ENCODE measurements around the gene MFSD8.
"Not testable (repeated sequence)": the region's sequence is repeated elsewhere in the genome, so short reads cannot be mapped to it uniquely, and the experiment has no call there.

The MFSD8 gene, protein sequence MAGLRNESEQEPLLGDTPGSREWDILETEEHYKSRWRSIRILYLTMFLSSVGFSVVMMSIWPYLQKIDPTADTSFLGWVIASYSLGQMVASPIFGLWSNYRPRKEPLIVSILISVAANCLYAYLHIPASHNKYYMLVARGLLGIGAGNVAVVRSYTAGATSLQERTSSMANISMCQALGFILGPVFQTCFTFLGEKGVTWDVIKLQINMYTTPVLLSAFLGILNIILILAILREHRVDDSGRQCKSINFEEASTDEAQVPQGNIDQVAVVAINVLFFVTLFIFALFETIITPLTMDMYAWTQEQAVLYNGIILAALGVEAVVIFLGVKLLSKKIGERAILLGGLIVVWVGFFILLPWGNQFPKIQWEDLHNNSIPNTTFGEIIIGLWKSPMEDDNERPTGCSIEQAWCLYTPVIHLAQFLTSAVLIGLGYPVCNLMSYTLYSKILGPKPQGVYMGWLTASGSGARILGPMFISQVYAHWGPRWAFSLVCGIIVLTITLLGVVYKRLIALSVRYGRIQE

DNA sequence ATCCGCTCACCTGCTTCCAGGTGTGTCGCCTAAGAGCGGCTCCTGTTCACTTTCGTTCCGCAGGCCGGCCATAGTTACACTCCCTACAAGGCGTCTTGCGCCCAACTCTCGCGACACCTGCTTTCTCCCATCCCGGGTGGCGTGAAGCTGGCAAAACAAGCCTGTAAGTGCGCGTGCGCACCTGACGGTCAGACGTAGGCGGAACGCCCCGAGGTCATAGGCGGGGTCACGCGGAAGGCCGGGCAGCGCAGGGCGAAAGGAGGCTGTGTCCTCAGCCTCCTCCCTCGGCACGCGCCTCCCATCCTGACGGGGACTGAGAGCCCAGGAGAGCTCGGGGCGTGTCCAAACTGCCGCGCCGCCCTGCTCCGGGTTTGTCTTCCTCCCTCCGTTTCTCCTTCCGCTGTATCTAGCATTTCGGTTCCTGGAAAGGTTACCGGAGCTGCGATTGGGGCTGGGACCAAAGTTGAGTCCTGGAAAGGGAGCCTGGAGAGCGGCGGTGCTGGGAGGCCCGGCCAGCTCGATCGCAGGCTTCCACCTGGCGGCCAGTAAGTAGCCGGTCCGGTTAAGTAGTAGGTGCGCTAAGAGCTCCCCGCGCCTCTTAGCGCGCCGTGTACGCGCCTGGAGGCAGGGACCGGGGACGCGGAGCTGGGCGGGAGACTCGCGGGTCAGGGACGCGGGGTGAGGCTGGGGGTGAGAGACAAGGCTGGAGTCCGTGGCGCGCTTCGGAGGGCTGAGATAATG, at the start of gene MFSD8, which contains the start of gene ABHD18:
TSS of gene MFSD8 (minus strand) at position 112 of the 741 bp plus-strand sequence. CDS start at position 72, 40 bp downstream.
TSS of gene ABHD18 (plus strand) at position 345 of the 741 bp plus-strand sequence. CDS start 17,550 bp downstream, outside the sequence.
- peak; percentile 69 for DNase-seq

DNA sequence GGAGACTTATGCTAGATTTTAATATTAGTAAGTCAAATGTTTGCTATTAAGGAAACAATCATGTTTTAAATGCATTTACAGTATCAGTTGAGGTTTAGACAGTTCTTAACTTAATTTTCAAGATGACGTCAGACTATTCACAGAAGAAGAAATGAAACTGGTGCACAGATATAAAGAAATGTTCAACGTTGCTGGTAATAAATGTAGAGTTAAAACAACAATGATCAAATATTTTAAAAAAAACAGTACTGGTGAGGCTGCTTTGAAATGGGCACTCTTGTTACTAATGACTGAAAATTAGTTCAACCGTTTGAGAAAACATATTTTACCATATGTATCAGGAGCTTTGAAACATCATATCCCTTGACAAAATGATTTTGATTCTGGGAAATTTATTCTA, 44.5 kb upstream of the MFSD8 start:
- no peak for DNase-seq

DNA sequence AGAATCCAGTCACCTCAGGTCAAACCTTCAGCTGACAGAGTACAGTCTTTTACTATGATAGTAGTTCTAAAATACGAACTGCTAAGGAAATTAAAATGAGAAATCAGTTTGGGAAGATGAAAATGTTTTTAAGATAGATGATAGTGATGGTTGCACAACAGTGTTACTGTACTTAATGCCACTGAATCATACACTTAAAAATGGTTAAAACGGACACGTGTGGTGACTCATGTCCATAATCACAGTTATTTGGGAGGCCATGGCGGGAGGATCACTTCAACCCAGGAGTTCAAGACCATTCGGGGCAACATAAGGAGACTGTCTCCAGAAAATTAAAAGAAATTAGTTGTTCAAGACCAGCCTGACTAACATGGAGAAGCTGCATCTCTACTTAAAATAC, 41.6 kb upstream of the MFSD8 start:
- no peak for DNase-seq

DNA sequence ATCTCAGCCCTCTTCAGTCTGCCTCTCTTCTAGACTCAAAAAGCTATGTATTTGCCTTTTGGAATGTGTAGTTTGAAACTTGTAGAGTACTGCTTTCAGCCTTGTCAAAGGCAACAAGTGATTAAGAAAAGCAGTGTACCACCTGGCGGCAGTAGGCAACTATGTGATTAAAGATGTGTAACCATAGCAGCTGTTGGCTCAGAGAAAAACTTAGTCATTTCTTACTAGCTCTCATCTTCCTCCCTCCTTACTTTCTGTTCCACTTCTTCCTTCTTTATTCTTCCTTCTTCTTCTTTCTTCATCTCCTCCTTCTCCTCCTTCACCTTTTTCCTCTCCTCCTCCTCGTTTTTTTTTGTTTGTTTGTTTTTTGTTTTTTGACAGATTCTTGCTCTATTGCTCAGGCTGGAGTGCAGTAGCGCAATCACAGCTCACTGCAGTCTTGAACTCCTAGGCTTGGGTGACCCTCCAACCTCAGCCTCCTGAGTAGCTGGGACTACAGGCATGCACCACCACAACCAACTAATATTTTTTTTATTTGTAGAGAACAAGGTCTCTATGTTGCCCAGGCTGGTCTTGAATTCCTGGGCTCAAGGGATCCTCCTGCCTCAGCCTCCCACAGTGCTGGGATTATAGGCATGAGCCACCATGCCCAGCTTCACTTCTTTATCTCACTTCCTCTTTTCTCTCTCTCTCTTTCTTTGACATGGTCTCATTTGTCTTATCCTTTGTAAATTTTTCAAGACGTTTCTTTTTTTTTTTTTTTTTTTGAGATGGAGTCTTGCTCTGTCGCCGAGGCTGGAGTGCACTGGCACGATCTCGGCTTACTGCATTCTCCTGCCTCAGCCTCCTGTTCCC, 32.8 kb upstream of the MFSD8 start:
- DNase-seq = peak; percentile 61

DNA sequence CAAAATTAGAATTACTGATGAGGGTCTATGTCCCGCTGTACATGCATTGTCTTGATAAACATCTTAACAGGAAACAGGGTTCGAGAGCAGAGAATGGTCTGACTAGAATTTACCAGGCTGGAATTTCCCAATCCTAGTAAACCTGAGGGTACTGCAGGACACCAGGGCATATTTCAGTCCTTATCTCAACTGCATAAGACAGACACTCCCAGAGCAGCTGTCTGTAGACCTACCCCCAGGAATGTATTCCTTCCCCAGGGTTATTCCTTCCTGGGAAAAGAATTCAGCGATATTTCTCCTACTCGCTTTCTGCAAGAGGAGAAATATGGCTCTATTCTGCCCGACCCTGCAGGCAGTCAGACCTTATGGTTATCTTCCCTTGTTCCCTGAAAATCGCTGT, 31.5 kb upstream of the MFSD8 start:
- DNase-seq = not testable (repeated sequence)

DNA sequence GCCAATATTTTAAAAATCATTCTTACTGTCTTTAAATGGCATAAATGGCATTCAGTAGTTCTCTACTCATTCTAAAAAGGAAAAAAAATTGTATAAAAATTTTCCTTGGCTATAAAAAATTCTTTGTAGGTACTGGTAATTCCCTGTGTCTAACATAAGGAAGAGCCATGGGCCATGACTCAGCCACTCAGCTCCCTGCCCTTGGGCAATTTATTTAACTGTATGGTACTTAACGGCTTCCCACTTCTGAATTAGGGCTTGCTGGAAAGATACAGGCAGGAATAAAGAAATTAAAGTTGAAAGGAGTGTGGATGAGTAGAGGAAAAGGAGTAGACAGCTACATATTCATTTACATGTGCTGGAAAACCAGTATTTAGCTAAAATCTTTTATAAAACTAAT, 30.8 kb upstream of the MFSD8 start:
- DNase-seq = no peak

DNA sequence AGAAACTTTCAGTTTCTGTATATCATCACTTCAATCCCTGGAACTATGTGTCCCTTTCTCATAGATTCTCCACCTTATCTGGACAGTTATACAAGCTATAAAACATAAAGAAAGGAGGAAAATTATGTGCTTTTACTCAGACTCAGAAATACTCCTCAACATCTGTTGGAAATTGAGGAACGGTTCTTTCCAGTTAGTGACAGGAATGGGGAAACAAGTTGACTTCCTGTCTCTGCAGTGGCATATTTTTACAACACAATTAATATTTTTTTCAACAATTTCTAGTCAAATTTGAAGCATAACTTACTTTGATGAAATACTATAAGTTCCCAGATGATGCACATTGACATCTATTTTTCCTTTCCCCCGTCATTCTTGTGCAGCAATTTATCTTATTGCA, 28.2 kb upstream of the MFSD8 start:
- DNase-seq = no peak

DNA sequence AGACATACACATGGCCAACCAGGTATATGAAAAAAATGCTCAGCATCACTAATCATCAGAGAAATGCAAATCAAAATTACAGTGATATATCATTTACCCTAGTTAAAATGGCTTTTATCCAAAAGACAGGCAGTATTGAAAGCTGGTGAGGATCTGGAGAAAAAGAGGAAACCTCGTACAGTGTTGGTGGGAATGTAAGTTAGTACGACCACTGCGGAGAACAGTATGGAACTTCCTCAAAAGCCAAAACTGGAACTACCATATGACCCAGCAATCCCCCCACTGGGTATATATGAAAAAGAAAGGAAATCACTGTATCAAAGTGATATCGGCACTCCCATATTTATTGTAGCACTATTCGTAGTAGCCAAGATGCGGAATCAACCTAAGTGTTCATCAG, 23.7 kb upstream of the MFSD8 start:
- no peak for DNase-seq

DNA sequence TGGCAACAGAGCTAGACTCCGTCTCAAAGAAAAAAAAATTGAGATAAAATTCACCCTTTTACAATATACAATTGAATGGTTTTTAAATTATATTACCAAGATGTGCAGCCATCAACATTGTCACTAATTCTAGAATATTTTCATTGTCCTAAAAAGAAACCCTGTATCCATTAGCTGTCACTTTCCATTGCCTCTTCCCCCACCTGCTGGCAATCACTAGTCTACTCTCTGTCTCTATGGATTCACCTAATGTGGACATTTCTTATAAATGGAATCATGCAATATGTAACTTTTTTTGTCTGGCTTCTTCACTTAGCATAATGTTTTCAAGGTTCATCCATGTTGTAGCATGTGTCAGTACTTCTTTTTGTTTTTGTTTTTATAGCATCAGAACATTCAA, 21.0 kb upstream of the MFSD8 start:
- DNase-seq = no peak

DNA sequence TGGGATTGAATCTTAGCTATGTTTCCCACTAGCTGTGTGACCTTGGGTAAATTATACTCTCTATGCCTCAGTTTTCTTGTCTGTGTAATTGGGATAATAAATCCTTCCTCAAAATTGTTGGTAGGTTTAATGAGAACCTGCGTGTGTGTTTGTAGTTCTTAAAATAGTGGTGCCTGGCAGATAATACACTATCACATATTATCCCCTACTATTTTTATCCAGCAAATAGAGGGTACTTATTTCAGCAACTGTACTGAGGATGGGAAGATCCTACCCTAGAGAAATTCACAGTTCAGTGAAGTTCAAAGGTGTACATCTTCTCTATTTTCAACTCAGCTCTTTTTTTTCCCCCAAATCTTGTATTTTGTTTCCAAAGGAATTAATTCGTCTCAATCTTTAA, 17.5 kb upstream of the MFSD8 start:
- no peak for DNase-seq

DNA sequence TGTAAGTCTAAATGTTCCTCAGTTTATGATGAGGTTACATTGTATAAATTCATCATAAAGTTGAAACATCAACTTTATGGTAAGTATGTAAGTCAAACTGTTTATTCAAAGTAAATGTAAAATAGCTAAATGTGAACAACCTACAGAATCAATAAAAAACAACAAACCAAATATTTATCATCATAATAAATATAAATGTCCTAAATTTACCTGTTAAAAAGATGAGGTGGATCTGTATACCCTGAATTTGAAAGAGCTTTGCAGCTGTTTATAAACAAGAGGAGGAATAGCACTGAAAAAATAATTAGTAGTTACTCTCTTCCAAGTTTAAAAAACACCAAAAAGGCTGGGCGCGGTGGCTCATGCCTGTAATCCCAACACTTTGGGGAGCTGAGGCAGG, 14.0 kb upstream of the MFSD8 start:
- DNase-seq = no peak

DNA sequence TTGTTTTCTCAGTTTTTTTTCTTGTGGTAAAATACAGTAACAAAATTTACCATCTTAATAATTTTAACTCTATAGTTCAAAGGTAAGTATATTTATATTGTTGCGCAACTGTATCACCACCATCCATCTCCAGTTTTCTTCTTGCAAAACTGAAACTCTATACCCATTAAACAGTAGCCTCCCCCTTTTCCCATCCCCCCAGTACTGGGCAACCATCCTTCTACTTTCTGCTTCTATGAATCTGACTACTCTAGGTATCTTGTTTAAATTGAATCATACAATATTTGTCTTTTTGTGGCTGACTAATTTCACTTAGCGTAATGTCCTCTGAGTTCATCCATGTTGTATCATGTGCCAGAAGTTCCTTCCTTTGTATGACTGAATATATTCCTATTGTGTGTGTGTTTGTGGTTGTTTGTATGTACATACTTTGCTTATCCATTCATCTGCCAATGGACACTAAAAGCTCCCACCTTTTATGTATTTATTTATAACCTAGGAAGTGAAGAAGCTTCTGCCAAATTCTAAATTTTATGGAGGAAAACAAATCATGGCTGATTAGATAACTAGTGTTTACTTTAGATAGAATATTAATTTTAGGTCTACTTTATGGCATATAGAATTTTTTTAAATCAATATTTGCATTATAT, 10.3 kb upstream of the MFSD8 start:
- no peak for DNase-seq

DNA sequence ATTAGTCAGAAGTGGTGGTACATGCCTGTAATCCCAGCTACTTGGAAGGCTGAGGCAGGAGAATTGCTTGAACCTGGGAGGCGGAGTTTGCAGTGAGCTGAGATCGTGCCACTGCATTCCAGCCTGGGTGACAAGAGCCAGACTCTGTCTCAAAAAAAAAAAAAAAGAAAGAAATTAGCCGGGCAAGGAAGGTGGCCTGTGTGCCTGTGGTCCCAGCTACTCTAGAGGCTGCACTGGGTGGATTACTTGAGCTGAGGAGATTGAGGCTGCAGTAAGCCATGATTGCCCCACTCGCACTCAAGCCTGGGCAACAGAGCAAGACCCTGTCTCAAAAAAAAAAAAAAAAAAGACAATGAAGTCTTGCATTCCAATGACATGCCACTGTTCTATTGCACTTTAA, 6.0 kb upstream of the MFSD8 start:
- DNase-seq = not testable (repeated sequence)

DNA sequence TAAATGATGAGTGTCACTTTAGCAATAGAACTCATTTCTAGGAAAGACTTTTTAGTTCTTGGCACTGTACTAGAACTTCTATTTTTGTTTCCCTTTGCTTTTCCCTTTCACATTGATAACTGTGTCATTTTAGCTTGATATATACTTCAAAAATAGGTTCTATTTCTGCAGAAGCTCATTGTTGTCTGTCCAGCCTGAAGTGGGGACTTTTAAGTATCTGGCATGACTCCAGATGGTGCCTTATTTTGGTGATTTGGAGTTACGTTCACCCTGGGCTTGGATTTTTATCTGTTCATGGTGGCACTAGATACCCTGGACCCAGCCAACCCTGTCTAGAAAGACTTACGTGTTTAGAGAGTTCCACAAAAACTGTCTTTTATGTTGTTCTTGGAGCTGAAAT, 3.6 kb upstream of the MFSD8 start:
- DNase-seq = no peak

DNA sequence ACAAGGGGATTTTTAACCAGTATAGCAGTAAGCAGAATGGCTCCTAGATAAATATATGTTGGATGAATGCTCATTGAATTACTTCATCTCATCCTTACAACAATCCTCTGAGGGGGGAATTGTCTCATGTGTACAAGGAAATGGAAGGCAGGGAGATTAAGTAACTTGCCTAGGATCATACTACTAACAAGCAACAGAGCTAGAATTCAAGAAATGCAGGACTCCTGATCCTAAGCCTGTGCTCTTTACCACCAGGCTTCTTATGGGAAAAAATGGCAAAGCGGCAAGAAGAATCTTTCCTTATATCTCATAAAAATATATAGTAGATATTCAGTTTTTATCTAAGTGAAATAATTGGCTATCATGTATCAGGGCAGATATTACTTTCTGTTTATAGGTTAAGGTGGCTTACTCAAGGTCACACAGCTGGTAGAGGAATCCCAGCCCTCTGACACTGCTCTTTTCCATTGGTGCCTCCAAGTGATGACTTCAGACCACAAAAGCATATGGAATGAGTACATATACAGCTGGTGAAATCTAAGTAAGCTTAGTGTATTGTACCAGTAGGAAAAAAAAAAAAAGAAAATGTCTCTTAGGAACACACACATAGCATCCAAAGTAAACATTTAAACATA, 2.3 kb upstream of the MFSD8 start:
- DNase-seq = no peak

DNA sequence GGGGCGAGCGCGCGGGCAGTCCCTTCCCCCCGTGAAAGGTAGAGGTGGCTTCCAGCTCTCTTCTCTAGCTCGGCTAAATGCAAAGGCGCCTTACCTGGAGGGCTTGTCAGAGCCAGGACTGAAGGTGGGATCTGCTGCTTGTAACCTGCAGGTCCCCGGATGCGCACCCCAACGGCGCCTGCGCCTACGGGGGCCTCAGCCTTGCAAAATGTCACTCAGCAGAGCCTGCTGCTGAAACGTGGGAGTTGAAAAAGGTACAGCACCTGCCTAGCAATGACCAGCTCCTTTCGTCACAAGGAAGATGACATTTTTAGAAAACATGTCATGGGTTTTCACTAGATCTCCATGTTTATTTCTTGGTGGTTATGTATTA, 816 bp upstream of the MFSD8 start:
- DNase-seq = no peak

DNA sequence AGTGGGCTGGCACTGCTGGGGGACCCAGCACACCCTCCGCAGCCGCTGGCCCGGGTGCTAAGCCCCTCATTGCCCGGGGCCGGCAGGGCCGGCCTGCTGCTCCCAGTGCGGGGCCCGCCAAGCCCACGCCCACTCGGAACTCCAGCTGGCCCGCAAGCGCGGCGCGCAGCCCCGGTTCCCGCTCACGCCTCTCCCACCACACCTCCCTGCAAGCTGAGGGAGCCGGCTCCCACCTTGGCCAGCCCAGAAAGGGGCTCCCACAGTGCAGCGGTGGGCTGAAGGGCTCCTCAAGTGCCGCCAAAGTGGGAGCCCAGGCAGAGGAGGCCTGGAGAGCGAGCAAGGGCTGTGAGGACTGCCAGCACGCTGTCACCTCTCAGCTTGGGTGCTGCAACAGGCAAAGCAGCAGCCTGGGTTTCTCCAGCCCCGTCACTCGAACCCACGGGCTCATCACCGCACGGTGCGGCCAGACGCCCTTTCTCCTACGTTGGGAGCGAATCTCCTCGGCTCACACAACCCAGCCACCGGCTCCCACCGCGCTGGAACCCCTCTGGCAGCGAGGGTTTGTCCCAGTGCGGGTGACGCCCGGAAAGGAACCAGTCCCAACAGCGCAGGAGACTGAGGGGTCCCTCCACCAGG, 429 bp downstream of the MFSD8 start:
- DNase-seq = not testable (repeated sequence)

DNA sequence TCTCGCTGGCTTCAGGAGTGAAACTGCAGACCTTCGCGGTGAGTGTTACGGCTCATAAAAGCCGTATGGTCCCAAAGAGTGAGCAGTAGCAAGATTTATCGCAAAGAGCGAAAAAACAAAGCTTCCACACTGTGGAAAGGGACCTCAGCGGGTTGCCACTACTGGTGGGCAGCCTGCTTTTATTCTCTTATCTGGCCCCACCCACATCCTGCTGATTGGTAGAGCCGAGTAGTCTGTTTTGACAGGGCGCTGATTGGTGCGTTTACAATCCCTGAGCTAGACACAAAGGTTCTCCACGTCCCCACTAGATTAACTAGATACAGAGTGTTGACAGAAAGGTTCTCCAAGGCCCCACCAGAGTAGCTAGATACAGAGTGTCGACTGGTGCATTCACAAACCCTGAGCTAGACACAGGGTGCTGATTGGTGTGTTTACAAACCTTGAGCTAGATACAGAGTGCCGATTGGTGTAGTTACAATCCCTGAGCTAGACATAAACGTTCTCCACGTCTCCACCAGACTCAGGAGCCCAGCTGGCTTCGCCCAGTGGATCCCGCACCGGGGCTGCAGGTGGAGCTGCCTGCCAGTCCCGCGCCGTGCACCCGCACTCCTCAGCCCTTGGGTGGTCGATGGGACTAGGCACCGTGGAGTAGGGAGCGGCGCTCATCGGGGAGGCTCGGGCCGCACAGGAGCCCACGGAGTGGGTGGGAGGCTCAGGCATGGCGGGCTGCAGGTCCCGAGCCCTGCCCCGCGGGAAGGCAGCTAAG, 1.2 kb downstream of the MFSD8 start:
- DNase-seq = not testable (repeated sequence)

DNA sequence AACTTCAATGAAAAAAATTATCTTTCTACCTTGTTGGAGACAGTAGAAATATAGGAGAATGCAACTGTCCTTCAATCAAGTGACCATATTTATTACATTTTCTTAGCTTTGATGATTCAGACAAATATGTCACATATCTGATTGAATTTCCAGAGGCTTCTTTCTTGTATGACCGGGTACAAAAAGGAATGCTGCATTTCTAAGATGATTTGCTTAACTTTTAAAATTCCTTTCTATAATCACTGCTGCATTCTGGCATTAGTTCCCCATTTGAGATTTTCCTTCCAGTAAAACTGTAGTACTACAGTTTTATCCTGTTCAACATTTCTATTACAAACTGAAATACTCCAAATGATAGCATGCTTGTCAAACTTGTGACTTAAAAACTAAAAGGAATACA, 5.2 kb downstream of the MFSD8 start:
- DNase-seq = no peak

DNA sequence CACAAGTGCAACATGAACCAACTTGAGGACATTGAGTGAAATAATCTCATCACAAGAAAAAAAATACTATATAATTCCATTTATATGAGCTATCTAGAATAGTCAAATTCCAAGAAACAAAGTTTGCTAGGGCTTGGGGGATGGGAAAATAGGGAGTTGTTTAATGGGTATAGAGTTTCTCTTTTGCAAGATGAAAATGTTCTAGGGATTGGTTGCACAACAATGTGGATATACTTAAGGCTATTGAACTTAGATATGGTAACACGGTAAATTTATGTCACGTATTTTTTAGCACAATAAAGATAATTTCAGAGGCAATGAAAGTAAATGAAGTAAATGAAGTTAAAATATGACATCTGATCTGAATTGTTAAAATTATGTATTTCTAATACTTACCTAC, 7.9 kb downstream of the MFSD8 start:
- no peak for DNase-seq

DNA sequence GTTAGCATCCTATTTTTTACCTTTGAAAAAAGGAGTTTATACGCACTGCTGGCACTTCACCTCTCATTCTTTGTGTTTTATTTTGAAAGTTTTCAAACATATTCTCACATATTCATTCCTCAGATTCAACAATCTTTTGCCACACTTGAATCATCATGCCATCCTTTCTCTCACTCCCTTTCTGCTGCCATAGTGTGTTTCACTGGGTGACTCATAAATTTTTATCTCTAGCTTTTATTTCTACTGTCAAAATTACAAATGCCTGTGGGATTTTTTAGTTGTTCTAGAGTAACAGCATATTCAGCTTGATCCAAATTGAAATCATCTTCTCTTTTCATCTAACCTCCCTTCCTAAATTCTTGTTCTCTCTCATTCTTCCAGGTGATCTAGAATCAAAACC, 28.0 kb downstream of the MFSD8 start:
- DNase-seq = no peak

Measured in SIG-M5 (cell line).